ENCODE data around the gene ZC3H18. TPM values are rescaled to one million over a fixed set of nuclear protein-coding genes. Genes with fewer than 3 reads are reported as not detected.

The ZC3H18 gene
- total RNA-seq, 2 experiments from 2014 or later, result 83.4 to 88.7 TPM

DNA sequence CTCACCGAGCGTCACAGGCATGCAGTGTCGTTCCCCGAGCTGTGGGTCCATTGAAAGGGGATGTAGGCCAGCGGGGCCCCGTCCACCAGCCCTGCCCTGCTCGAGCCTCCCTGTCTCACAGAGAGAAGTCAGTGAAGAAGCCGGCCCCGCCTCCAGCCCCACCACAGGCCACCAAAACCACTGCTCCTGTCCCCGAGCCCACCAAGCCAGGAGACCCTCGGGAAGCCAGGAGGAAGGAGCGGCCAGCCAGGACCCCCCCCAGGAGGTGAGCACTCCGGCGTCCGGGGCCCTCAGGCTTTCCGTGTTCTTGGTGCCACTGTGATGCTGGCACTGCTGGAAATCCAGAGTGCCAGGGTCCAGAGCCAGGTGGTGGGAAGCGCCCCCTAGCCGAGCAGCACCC is 54.3 kb downstream of the ZC3H18 start:
- Mint-ChIP-seq H3K36me3 (peaks cover 8% of the 10 kb centered on the region), H3K27ac (no peak overlapping the region), H3K4me1 (peaks cover 12% of the 10 kb centered on the region), H3K4me3 (no peak overlapping the region), H3K9me3 (no peaks in the 10 kb centered on the region), H3K27me3 (no peaks in the 10 kb centered on the region)
- POLR2A ChIA-PET, result no interaction called here
- no peak for DNase-seq
- no peak for ATAC-seq (ENCODE audit: low read depth)

DNA sequence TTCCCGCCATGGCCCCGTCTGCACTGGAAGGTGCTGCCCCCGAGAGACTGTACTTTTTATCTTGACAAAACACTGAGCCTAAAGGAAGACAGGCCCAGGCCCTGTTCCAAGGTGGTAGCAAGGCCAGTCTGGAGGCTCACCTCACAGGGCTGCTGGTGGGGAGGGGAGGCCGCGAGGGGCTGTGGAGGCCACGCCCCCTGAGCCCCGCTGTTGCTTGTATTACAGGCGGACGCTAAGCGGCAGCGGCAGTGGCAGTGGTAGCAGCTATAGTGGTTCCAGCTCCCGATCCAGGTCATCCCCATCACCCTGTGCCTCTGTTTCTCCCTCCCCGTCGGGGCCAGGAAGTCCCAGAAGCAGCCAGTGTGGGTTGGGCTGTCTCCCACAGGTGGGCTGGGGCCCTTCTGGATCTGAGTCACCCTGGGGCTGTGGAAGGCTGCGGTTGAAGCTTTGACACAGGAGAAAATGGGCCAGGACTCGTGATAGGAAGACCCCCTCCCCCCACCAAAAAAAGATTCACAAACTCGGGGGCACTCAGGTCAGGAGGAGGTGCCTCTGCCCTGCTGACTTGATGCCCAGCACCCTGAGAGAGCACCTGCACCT is 54.9 kb downstream of the ZC3H18 start:
- POLR2A ChIA-PET, result no interaction called here
- Mint-ChIP-seq H3K27ac (no peak overlapping the region), H3K4me1 (peaks cover 7% of the 10 kb centered on the region), H3K9me3 (no peaks in the 10 kb centered on the region), H3K36me3 (peaks cover 8% of the 10 kb centered on the region), H3K4me3 (no peak overlapping the region), H3K27me3 (no peaks in the 10 kb centered on the region)
- ATAC-seq (ENCODE audit: low read depth) (no peak), DNase-seq (no peak)

DNA sequence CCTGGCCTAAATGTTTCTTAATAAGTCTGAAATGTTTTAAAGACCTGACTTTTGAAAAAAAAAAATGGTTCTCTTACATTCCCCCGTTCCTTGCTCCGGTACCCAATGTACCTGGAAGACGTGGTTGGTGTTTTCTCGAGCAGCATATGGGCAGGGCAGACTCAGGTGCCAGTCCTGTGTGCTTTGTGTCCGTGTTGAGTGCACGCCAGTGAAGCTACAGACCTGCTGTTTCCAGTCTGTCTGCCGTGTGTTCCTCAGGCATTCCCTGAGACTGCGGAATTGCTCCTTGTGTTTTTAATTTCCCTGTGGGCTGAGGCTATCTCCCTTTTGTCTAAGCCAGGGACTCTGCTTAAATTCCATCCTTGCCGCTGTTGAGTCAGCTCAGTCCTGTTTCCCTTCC is 56.4 kb downstream of the ZC3H18 start:
- H3K27ac Mint-ChIP-seq, result no peak overlapping the region
- POLR2A ChIA-PET, result no interaction called here
- no peak overlapping the region for H3K4me3 Mint-ChIP-seq

DNA sequence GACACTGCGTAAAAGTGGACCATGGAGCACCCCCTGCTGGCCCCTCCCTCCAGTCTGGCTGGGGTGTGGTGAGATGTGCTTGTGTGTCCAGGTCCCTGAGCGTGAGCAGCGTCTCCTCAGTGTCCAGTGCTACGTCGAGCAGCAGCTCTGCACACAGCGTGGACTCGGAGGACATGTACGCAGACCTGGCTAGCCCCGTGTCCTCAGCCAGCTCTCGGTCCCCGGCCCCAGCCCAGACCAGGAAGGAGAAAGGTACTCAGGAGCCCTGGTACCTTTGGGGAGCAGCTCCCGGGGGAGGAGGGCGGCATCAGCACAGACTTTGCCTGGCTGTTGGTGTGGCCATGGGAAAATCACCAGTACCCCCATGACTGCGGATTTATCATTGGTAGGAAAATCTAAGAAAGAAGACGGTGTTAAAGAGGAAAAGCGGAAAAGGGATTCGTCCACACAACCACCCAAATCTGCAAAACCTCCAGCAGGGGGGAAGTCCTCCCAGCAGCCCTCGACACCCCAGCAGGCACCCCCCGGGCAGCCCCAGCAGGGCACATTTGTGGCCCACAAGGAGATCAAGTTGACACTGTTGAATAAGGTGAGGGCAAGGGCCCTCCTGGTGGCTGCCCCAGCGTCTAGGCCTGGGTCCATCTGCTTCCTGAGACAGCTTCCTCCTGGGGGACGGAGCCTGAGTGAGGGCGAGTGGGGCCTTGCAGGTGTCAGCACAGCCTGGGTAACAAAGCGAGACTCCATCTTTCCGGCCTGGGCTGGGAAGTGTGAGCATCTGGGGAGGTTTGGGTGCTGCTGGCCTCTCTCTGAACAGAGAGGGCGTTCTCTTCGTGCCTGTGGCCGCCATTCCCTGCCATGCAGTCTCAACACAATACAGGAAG is 57.6 kb downstream of the ZC3H18 start:
- peaks cover 8% of the 10 kb centered on the region for H3K36me3 Mint-ChIP-seq
- no peaks in the 10 kb centered on the region for H3K9me3 Mint-ChIP-seq
- H3K27ac Mint-ChIP-seq, result no peak overlapping the region
- ATAC-seq (ENCODE audit: low read depth) (no peak), DNase-seq (no peak)
- H3K27me3 Mint-ChIP-seq, result no peaks in the 10 kb centered on the region
- H3K4me1 Mint-ChIP-seq, result peaks cover 3% of the 10 kb centered on the region
- H3K4me3 Mint-ChIP-seq, result no peak overlapping the region
- POLR2A ChIA-PET, result no interaction called here

More for the DNA sequence above, 56.4 kb downstream of the ZC3H18 start:
- Mint-ChIP-seq H3K27me3 (no peaks in the 10 kb centered on the region), H3K36me3 (peaks cover 8% of the 10 kb centered on the region), H3K9me3 (no peaks in the 10 kb centered on the region), H3K4me1 (no peaks in the 10 kb centered on the region)
- ATAC-seq (ENCODE audit: low read depth) (no peak), DNase-seq (no peak)

DNA sequence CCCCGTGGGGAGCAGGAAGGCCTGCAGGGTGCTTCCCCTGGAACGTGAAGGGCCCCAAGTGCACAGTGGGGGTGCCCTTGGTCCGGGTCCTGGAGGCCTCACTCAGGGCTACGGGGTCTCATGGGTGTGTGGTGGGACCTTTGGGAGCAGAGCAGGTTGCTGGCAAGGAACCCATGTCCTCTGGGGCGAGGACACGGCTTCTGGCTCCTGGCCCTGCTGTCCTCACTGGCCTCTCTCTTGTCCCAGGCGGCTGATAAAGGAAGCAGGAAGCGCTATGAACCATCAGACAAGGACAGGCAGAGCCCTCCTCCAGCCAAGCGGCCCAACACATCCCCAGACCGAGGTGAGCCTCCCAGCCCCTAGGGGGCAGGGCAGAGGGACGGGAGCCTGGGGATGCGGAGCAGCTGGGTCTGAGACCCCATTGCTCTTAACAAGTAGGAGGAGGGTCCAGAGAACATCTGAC is 58.3 kb downstream of the ZC3H18 start:
- Mint-ChIP-seq H3K27ac (no peak overlapping the region), H3K4me3 (no peak overlapping the region), H3K36me3 (peaks cover 3% of the 10 kb centered on the region), H3K4me1 (peaks cover 4% of the 10 kb centered on the region), H3K9me3 (no peaks in the 10 kb centered on the region), H3K27me3 (no peaks in the 10 kb centered on the region)
- POLR2A ChIA-PET, result interaction anchor here (1.4 kb wide), 1 partner anchor 9 kb away, joined by 4 read pairs; no protein-coding TSS in a partner anchor
- no peak for DNase-seq
- no peak for ATAC-seq (ENCODE audit: low read depth)

DNA sequence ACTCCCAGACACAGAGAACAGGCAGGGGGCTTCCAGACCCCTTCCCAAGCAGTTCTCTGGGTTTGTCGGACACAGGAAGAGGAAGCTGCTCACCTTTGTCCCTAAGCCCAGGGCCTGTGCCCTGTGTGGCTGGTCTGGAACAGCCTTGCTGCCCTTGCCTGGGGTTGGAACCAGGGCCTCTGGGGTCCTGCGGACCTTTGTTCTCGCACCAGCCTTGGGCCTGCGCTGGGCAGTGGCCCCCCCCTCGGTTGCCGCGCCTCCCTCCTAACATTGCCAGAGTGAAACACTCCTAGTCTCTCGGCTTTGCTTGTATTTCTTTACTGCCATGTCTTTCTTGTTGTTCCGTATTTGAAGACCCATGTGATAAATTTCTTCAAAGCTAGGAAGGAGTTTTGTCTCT is 59.6 kb downstream of the ZC3H18 start:
- POLR2A ChIA-PET, result interaction anchor here (1.4 kb wide), 1 partner anchor 10 kb away, joined by 4 read pairs; no protein-coding TSS in a partner anchor
- no peak for ATAC-seq (ENCODE audit: low read depth)
- peaks cover 3% of the 10 kb centered on the region for H3K36me3 Mint-ChIP-seq
- no peaks in the 10 kb centered on the region for H3K27me3 Mint-ChIP-seq
- no peak overlapping the region for H3K27ac Mint-ChIP-seq
- no peak for DNase-seq
- no peak overlapping the region for H3K4me3 Mint-ChIP-seq
- no peaks in the 10 kb centered on the region for H3K9me3 Mint-ChIP-seq
- peaks cover 5% of the 10 kb centered on the region for H3K4me1 Mint-ChIP-seq

DNA sequence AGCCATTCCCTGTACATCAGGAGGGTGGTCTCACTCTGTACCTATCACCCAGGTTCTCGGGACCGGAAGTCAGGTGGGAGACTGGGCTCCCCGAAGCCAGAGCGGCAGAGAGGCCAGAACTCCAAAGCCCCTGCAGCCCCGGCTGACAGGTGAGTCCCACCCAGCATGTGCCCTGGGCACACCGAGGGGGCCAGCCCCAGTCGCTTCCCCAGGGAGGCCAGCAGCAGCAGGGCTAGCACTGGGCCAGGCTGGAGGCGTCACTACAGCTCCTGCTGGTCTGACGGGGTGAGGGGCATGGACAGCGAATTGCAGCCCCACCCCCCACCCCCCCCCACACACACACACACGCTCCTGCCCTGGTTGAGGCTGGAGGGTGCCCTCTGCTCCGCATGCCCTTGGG is 60.2 kb downstream of the ZC3H18 start:
- POLR2A ChIA-PET, result no interaction called here
- Mint-ChIP-seq H3K27me3 (no peaks in the 10 kb centered on the region), H3K36me3 (peaks cover 3% of the 10 kb centered on the region)

DNA sequence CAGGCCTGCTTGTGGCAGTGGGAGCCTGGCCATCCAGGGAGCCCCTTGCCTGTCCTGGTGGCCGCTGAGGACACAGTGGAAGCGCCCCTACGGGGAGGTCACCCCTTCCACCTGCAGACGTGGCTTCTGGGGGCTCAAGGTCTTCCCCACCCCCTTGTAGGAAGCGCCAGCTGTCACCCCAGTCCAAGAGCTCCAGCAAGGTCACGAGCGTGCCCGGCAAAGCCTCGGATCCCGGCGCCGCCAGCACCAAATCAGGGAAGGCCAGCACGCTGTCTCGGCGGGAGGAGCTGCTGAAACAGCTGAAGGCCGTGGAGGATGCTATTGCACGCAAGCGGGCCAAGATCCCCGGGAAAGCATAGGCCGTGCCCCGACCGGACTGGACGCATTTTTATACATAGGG is 60.7 kb downstream of the ZC3H18 start:
- ATAC-seq (ENCODE audit: low read depth) (no peak), DNase-seq (no peak)
- Mint-ChIP-seq H3K4me3 (no peak overlapping the region), H3K27me3 (no peaks in the 10 kb centered on the region), H3K9me3 (no peaks in the 10 kb centered on the region), H3K36me3 (peaks cover 2% of the 10 kb centered on the region), H3K27ac (no peak overlapping the region), H3K4me1 (peaks cover 9% of the 10 kb centered on the region)
- POLR2A ChIA-PET, result interaction anchor here (1.3 kb wide), 1 partner anchor 19 kb away, joined by 4 read pairs; no protein-coding TSS in a partner anchor

More for the DNA sequence above, 60.2 kb downstream of the ZC3H18 start:
- H3K9me3 Mint-ChIP-seq, result no peaks in the 10 kb centered on the region
- DNase-seq (no peak), ATAC-seq (ENCODE audit: low read depth) (no peak)
- H3K4me1 Mint-ChIP-seq, result peaks cover 8% of the 10 kb centered on the region
- no peak overlapping the region for H3K27ac Mint-ChIP-seq
- no peak overlapping the region for H3K4me3 Mint-ChIP-seq

DNA sequence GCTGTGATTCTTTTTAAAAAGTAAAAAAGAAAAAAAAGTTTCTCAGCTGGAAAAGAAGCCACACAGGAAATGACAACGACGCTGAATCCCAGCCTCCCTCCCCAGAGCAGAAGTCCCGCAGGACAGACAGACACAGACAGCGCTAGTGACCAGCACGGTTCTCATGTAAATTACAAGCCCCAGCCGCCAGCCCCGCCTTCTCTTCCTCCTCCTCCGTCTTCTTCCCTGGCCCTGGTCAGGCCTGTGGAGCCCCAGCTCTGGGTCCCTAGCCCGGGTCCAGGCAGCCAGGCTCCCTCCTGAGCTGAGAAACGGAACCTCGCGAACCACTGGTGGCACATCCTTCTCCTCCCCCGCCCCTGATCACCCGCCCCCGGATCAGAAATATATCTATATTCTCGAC is 61.2 kb downstream of the ZC3H18 start:
- no peaks in the 10 kb centered on the region for H3K27me3 Mint-ChIP-seq
- no peak for ATAC-seq (ENCODE audit: low read depth)
- no peak overlapping the region for H3K27ac Mint-ChIP-seq
- no peak for DNase-seq
- H3K4me1 Mint-ChIP-seq, result peaks cover 10% of the 10 kb centered on the region
- H3K4me3 Mint-ChIP-seq, result no peak overlapping the region
- POLR2A ChIA-PET, result interaction anchor here (1.1 to 1.3 kb wide), 2 partner anchors 13 to 19 kb away, joined by 3 to 4 read pairs; no protein-coding TSS in a partner anchor
- no peaks in the 10 kb centered on the region for H3K9me3 Mint-ChIP-seq
- H3K36me3 Mint-ChIP-seq, result peaks cover under 1% of the 10 kb centered on the region

DNA sequence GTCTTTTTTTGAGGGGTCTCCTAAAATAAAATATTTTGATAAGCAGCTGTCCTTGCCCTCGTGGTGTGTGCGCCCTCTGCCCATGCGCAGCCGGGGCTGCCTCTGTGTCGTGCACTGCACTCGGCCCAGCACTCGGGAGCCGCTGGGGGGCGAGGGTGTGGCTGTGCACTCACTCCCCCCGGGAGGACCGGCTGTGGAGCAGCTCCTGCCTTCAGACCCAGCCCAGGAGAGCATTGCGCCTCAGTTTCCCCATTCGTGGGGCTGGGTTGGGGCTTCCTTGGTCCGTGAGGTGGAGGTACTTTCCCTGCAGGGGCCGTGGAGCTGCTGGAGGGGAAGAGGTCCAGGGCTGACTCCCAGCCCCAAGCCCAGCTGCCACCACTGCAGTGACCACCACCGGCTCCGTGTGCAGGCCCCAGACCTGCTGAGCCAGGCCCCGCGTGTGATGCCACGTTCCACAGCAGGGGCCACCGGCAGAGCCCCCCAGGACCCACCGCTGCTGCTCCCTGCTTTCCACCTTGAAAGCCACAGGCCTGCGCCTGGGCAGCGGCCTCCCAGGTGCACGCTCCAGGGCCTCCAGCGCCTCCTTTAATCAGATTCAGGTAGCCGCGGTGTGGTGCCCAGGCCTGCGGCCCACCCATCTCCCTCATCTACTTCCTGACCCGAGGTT is 61.9 kb downstream of the ZC3H18 start:
- Mint-ChIP-seq H3K4me3 (no peak overlapping the region), H3K36me3 (no peaks in the 10 kb centered on the region), H3K9me3 (no peaks in the 10 kb centered on the region), H3K4me1 (peaks cover 11% of the 10 kb centered on the region), H3K27me3 (peaks cover under 1% of the 10 kb centered on the region), H3K27ac (peak overlapping the region; percentile 63)
- no peak for DNase-seq
- ATAC-seq (ENCODE audit: low read depth), result no peak
- POLR2A ChIA-PET, result interaction anchor here (1.1 to 1.8 kb wide), 3 partner anchors 13 to 53 kb away, joined by 3 to 4 read pairs (median 4); no protein-coding TSS in a partner anchor

DNA sequence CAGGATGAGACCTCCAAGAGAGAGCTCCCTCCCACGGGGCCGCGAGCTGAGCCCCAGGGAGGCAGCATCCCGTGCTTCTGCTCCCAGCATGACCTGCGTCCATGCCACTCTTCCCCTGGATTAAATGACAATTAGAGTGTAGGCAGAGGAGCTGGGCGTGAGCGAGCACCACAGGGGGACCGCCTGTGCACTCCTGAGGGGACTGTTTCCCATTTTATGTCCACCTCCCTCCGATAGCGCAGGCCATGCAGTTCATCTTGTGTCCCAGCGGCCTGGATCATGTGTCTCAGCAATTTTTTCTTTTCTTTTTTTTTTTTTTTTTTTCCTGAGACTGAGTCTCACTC is 62.4 kb downstream of the ZC3H18 start:
- H3K27ac Mint-ChIP-seq, result peak overlapping the region; percentile 63
- no peak for ATAC-seq (ENCODE audit: low read depth)
- H3K9me3 Mint-ChIP-seq, result no peaks in the 10 kb centered on the region
- H3K4me3 Mint-ChIP-seq, result no peak overlapping the region
- peaks cover 6% of the 10 kb centered on the region for H3K27me3 Mint-ChIP-seq
- peaks cover 2% of the 10 kb centered on the region for H3K36me3 Mint-ChIP-seq
- no peak for DNase-seq
- H3K4me1 Mint-ChIP-seq, result peaks cover 16% of the 10 kb centered on the region
- POLR2A ChIA-PET, result interaction anchor here (0.6 to 1.8 kb wide), 5 partner anchors 12 to 93 kb away, joined by 3 to 10 read pairs (median 4); partner anchors contain the start of gene ZC3H18

DNA sequence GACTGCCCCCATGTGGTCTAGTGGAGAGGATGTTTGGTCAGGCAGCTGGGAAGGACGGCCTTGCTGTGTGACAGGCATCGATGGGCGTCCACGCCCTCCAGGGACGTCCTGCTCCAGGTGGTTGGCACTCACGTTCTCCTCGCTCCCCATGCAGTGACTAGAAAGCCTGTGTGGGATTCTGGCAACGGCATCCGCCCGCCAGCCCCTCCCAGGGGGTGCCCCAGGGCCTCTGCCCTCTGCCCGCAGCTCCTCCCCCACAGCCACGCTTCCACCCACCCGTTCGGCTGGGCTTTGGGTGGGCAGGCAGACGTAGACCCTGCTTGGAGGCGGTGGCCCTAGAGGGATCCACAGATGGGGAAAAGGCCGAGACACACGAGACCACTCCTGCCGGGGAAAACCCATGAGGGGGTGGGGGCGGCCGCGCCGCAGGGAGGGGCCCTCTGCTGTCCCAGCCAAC is 63.5 kb downstream of the ZC3H18 start:
- H3K27me3 Mint-ChIP-seq, result peaks cover 16% of the 10 kb centered on the region
- peaks cover 2% of the 10 kb centered on the region for H3K36me3 Mint-ChIP-seq

More for the DNA sequence above, 63.5 kb downstream of the ZC3H18 start:
- Mint-ChIP-seq H3K4me3 (peak overlapping the region; percentile 80), H3K9me3 (no peaks in the 10 kb centered on the region), H3K27ac (peak overlapping the region; percentile 77), H3K4me1 (peaks cover 23% of the 10 kb centered on the region)
- ATAC-seq (ENCODE audit: low read depth) (peak; percentile 35), DNase-seq (peak; percentile 68)
- POLR2A ChIA-PET, result interaction anchor here (0.8 to 1.8 kb wide), 6 partner anchors 10 to 70 kb away, joined by 3 to 10 read pairs (median 4); partner anchors contain the start of gene ZC3H18

Measured in activated naive CD8-positive, alpha-beta T cell treated with anti-CD3 and anti-CD28 coated beads, Interleukin-2, amount 10 ng/mL, durations not matched to agents 7 days and 5 days (primary cell).